ENCODE results near the gene ALDH1A1.

- TF ChIP-seq CTCF (IDR thresholded peaks at IDR 0.05; ENCODE audit: low read depth, low read length), result no peak
- TF ChIP-seq, protein P1, sequence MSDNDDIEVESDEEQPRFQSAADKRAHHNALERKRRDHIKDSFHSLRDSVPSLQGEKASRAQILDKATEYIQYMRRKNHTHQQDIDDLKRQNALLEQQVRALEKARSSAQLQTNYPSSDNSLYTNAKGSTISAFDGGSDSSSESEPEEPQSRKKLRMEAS (IDR thresholded peaks at IDR 0.05; ENCODE audit: low read depth, low read length), result no peak
- no peak for TF ChIP-seq POLR2A (IDR thresholded peaks at IDR 0.05; ENCODE audit: extremely low read depth, insufficient read length)
These were observed 97.5 kb downstream of the ALDH1A1 start for GRCh38 chr9:72855321-72855720.

Measured in NB4 (cell line).